NCI-H69 (cell line): Measurements from ENCODE around the gene TANGO2.

Experiments used
- DNase-seq: peaks from one replicate; lab custom pipeline; 2025; lab: John Stamatoyannopoulos, UW

TANGO2 gene

GRCh38 chr22:19983741-19984140 lies 37.2 kb upstream of the TANGO2 start:
- peak; percentile 25 for DNase-seq

- peak; percentile 66 for DNase-seq
These were observed 36.6 kb upstream of the TANGO2 start for GRCh38 chr22:19984201-19984753.

- no peak for DNase-seq
These were observed 35.8 kb upstream of the TANGO2 start for GRCh38 chr22:19984851-19985811.

GRCh38 chr22:19986011-19986409 lies 34.9 kb upstream of the TANGO2 start:
- no peak for DNase-seq

- peak; percentile 85 for DNase-seq
These were observed 34.2 kb upstream of the TANGO2 start for GRCh38 chr22:19986410-19987341.

- DNase-seq = no peak
These were observed 33.3 kb upstream of the TANGO2 start for GRCh38 chr22:19987394-19988306.

- DNase-seq = no peak
These were observed 32.5 kb upstream of the TANGO2 start for GRCh38 chr22:19988331-19988808.

GRCh38 chr22:19988965-19989724 lies 31.8 kb upstream of the TANGO2 start:
- DNase-seq = no peak

GRCh38 chr22:19989725-19990067 lies 31.2 kb upstream of the TANGO2 start:
- DNase-seq = no peak

- no peak for DNase-seq
These were observed 30.7 kb upstream of the TANGO2 start for GRCh38 chr22:19990188-19990587.

GRCh38 chr22:19990609-19991394 lies 30.1 kb upstream of the TANGO2 start:
- no peak for DNase-seq

GRCh38 chr22:19991395-19991644 lies 29.6 kb upstream of the TANGO2 start:
- no peak for DNase-seq

- no peak for DNase-seq
These were observed 29.1 kb upstream of the TANGO2 start for GRCh38 chr22:19991645-19992451.

- DNase-seq = no peak
These were observed 28.4 kb upstream of the TANGO2 start for GRCh38 chr22:19992481-19992911.

GRCh38 chr22:19992921-19993355 lies 28.0 kb upstream of the TANGO2 start:
- no peak for DNase-seq

- no peak for DNase-seq
These were observed 27.0 kb upstream of the TANGO2 start for GRCh38 chr22:19993926-19994325.

- DNase-seq = no peak
These were observed 25.9 kb upstream of the TANGO2 start for GRCh38 chr22:19994851-19995610.
